NCI-H446 treated with DMSO at 0.1 percent for 48 hours (cell line): ENCODE results near the gene AFAP1.

Experiments
- DNase-seq: peaks from one replicate; lab custom pipeline; 2025; lab: John Stamatoyannopoulos, UW

The AFAP1 gene

DNA sequence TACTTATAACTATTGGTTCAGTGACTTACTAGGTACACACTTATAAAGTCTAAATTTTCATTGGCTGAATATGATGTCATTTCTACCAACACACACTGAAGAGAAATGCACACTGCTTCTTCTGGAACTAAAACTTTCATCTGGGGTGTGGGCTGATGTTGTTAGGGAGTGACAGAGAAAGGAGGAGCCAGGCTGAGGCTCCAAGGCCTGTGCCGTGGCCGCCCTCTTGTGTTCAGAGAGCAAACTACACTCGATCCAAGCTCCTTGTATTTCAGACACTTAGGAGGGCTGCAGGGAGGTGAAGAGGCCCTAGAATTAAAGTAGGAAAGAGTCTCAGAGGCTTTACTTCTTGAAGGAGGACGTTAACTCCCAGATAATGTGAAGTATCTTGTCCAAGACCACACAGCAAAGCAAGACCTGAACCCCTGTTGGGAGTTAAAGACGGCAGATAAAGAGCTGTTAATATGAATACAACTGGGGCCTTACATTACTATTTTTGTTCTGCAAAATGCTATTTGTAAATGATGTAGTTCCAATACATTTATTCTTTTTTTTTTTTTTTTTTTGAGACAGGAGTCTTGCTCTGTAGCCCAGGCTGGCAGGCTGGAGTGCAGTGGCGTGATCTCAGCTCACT is 137.5 kb downstream of the AFAP1 start:
- peak; percentile 27 for DNase-seq

DNA sequence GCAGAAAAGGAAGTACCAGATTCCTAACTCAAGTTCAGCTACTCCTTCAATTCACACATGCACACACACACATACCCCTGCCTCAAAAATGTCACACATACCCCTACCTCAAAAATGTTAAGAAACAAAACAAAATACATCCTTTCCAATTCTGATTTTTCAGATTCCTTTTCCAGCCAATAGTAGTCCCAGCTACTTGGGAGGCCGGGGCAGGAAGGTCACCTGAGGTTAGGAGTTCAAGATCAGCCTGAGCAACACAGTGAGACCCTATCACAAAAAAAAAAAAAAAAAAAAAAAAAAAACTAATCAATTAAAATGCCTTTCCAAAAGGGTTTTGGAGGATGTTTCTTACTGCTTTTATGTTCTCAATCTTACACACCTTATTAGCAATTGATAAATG is 138.0 kb downstream of the AFAP1 start:
- no peak for DNase-seq

DNA sequence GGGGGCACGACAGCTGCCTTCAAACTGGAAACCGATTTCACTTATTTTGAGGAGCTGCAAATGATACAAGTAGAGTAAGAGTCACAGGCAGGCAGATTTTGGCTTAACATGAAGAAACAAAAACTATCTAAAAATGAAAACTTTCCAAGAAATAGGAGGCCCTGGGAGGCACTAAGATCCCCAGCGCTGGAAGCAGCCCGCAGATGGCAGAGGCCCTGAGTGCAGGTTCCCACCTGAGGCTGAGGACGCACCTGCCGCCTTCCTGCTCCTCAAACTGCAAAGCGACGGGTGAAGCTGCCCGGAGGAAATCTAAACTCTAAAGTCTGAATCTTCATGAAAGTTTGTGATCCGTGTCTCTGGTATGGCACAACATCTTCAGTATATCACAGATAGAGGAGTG is 138.7 kb downstream of the AFAP1 start:
- no peak for DNase-seq

DNA sequence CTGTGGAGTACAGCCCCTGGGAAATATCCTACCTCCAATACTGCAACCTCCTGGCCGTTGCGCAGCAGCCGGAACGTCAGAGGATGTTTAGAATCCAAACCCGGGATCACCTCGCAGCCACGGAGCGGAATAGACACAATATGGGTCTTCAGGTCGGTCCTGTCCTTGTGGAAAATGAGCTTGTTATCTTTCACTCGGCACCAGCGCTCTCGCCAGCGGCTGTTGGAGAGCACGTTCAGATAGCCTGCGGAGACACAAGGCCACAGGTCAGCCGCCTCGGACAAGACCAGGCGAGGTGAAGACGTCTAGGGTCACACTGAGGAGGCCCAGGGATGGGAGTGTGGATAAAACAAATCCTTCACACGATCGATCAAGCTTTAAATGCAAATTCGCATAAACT is 139.3 kb downstream of the AFAP1 start:
- no peak for DNase-seq

DNA sequence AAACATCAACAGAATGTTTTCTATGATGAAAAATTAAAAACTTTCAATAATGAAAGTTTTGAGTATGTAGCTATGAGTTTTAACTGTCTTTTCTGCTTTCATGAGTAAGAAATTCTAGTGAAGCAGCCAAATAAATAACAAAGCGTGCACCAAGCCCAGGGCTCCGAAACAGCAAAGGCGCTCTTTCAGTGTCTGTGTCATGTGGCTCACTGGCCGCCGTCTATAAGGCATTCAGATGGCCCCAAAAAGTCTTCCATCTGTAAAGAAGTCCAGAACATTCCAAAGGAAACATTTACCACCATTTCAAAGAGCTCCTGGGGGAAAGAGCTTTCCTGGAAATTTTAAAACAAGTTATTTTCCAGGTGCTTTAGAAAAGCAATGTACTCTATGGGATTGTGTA is 139.9 kb downstream of the AFAP1 start:
- DNase-seq, result no peak

DNA sequence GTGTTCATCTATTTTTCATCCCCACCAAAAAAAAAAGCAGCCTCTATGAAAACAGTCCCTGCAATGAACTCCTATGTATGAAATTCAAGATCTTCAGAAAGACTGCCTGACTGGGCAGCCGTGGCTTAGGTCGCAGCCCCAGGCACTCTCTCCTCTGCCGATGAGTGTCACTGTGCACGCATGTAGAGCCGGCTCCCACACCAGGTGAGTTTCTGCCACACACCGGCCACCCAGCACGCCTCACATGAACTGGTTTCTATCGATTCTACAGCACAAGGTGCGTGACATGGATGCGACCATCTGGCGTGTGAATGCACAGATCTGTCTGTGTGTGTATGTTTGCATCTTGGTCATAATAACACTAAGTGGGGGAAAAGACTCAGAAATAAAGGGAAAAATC is 140.4 kb downstream of the AFAP1 start:
- no peak for DNase-seq

GRCh38 chr4:7798178-7798995 is 141.3 kb downstream of the AFAP1 start:
- no peak for DNase-seq

- DNase-seq, result no peak
Observed at GRCh38 chr4:7797330-7797729, 142.3 kb downstream of the AFAP1 start.

- DNase-seq, result no peak
Observed at GRCh38 chr4:7795983-7796382, 143.7 kb downstream of the AFAP1 start.

- DNase-seq, result no peak
Observed at GRCh38 chr4:7793186-7793585, 146.5 kb downstream of the AFAP1 start.

- DNase-seq, result no peak
Observed at GRCh38 chr4:7792616-7793015, 147.0 kb downstream of the AFAP1 start.

DNA sequence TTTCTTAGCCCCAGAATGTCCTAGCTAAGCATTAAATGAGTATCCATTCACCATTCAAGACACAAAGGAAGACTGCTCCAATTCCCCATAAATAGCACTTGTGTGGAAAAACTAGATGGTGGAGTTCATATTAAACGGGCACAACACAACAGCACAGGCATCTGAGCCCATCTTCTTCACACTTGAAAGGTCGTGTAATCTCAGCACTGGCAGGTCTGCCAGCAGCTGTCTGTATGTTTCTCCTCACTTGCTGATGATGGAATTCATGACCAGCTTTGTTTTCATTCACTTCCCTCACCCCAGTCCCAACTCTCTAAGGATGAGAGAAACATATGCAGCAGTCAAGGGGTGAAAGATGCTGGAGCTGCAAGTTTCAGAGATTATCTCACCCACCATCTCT is 148.7 kb downstream of the AFAP1 start:
- DNase-seq, result no peak

DNA sequence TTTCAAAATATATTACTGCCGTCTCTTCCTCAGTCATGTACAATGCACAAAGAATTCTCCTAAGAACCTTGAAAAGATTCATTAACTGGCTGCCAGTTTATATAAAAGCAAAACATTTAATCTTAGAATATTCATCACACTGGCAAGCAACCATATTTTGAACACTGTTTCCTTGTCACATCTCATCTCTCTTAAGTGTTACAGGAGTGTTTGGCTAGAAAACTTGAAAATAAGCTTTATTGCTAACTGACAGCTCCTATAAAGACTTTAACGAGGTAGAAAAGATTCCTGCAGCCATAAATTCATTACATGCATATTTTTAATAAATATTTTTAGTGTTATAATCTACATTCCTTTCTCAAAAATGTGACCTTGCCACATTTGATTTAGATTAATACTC is 149.6 kb downstream of the AFAP1 start:
- no peak for DNase-seq

GRCh38 chr4:7788694-7789425 is 150.8 kb downstream of the AFAP1 start:
- no peak for DNase-seq

DNA sequence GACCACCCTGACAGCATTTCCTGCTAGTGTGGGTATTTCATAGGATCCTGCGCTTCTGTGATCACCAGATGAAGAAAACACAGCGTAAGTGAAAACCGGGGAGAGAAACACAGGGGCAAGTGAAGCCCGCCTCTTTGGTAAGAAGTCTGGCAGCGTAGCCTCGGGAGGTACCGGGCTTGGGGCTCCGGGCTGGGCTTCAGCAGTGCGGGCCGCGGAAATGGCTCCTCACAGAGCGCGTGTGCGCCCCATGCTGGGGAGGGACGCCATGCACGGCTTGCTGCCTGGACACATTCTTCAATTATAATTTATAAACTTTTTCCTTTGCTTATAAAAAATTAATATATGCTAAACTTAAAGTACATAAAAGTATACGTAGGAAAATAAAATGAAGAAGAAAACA is 151.5 kb downstream of the AFAP1 start:
- no peak for DNase-seq

DNA sequence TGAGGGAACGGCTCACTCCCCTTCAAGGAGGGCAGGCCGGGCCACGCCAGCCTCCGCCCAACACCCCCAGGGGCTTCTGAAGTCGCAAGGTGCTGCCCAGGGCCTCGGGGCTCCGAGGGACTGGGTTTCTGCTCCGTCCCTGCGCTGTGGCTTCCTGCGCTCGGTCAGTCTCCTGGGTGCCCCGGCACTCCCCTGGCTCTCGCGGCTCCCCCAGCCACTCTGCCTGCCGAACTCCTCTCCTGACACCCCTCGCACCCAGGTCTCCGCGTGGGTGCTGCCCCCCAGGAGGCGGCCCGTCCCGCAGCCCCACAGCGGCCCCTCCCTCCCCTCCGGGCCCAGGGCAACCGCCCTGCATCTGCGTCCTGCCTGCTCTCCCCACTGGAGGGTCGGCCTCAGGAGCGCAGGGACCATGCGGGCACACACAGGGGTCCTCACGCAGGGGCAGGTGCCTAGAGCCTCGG is 151.9 kb downstream of the AFAP1 start:
- no peak for DNase-seq

DNA sequence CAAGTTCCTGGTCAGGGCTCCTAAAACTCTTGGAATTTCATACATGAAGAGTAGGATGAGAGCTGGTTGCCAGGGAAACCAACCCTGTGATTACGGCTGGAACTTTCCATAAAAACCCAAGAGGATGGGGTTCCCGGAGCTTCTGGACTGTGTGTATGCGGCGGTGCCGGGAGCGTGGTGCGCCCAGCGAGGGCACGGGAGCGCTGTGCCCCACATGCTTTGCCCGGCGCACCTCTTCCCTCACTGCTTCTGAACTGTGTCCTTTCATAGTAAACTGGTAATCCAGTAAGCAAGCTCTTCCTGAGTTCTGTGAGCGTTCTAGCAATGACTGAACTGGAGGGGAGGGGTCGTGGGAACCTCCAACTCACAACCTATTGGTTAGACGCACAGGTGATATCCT is 152.6 kb downstream of the AFAP1 start:
- no peak for DNase-seq

GRCh38 chr4:7786517-7786916 is 153.1 kb downstream of the AFAP1 start:
- no peak for DNase-seq

- no peak for DNase-seq
Observed at GRCh38 chr4:7786040-7786439, 153.6 kb downstream of the AFAP1 start.

DNA sequence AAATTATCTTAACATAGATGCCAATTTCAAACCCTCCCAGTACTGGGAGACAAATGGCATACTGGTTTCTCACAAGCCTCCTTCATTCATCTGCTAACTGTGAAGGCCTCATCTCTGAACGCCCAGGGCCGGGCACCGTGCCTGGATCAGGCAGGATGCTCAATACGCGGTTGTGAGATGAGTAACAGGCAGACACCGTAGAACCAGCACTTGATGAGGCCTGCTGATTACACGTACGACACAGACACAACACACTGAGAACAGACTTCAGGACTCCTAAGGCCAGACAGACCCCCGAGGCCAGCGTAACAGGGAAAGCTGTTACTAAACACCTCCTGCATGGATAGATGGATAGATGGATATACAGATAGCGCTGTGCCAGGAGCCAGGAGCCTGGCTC is 154.6 kb downstream of the AFAP1 start:
- no peak for DNase-seq

DNA sequence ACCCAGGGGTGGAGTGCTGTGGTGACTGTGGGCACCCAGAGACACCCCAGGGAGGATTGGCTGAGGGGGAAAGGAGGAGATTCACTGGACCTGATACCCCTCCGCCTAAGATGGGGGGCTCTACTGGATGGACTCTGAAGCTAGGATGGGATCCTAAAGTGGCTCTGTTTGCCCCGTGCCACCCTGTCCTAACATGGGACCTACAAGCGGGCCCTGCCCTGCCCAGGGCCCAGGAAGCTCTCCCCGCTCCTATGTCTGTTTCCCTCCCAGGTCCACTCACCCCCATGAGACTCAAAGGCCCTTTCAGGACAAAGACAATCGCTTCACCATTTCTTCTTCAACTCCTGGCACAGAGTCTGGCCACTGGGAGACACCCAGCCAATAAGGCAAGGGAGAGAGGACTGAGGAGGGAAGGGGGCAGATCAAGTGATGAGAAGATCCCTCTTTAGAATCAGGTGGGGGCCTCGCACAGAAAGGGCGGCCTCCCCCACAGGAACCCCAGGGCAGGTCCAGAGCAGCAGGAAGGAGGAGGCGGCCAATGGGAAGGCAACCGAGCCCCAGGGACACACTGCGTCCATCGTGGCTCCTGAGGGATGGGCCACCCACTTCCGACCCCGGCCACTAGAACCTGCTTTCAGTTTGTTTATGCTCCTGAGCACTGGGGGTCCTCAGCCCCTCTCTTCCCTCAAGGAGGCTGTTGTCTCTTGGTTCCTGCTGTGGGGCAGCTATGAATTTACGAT is 155.4 kb downstream of the AFAP1 start:
- DNase-seq, result no peak

DNA sequence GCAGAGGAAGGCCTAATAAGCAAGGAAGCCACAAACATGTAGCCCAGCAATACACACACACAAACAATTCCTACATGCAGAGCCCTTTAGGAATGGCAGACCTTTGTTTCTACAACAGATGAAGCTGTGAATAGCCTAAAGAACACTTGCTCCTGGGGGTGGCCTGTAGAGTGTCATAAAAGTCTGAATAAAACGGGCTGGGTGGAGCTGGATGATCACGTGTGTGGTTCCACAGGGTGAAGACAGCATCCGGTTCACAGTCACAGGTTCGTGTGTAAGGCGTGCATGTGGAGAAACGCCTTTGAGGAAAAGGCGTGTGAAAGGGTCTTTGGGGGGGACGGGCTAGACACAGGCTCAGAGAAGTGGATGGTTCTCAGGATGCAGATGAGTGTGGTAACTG is 156.1 kb downstream of the AFAP1 start:
- DNase-seq, result no peak
